CMK (cell line): Measurements from ENCODE around the gene SCGB1C2.
"Not testable (repeated sequence)": the region's sequence is repeated elsewhere in the genome, so short reads cannot be mapped to it uniquely, and the experiment has no call there.

ENCODE experiments used
- DNase-seq: peaks from one replicate; pipeline ENCODE4 v3.0.0-alpha.2; 2010; ENCODE audit warnings: low read depth

The SCGB1C2 gene

GRCh38 chr17:149231-149630 lies 11.9 kb downstream of the SCGB1C2 start:
- DNase-seq: no peak

GRCh38 chr17:149897-150584 lies 12.7 kb downstream of the SCGB1C2 start:
- DNase-seq: no peak

- no peak for DNase-seq
These were observed 13.6 kb downstream of the SCGB1C2 start for GRCh38 chr17:151004-151403.

GRCh38 chr17:151886-152859 lies 14.8 kb downstream of the SCGB1C2 start:
- no peak for DNase-seq

- DNase-seq: no peak
These were observed 15.6 kb downstream of the SCGB1C2 start for GRCh38 chr17:152860-153420.

GRCh38 chr17:153851-154250 lies 16.5 kb downstream of the SCGB1C2 start:
- no peak for DNase-seq

- DNase-seq: no peak
These were observed 18.2 kb downstream of the SCGB1C2 start for GRCh38 chr17:155576-155975.

GRCh38 chr17:156094-156621 lies 18.8 kb downstream of the SCGB1C2 start:
- DNase-seq: no peak

- DNase-seq: no peak
These were observed 19.6 kb downstream of the SCGB1C2 start for GRCh38 chr17:156946-157345.

- no peak for DNase-seq
These were observed 20.5 kb downstream of the SCGB1C2 start for GRCh38 chr17:157901-158300.

GRCh38 chr17:158379-158778 lies 21.0 kb downstream of the SCGB1C2 start:
- DNase-seq: no peak

- DNase-seq: no peak
These were observed 22.2 kb downstream of the SCGB1C2 start for GRCh38 chr17:159609-160008.

- no peak for DNase-seq
These were observed 23.0 kb downstream of the SCGB1C2 start for GRCh38 chr17:160336-160735.

GRCh38 chr17:161481-161880 lies 24.1 kb downstream of the SCGB1C2 start:
- DNase-seq: no peak

GRCh38 chr17:162689-163088 lies 25.3 kb downstream of the SCGB1C2 start:
- DNase-seq: no peak

GRCh38 chr17:163514-164098 lies 26.2 kb downstream of the SCGB1C2 start:
- DNase-seq: no peak

GRCh38 chr17:164303-165235 lies 27.2 kb downstream of the SCGB1C2 start:
- DNase-seq: peak; percentile 8

- DNase-seq: no peak
These were observed 28.6 kb downstream of the SCGB1C2 start for GRCh38 chr17:165939-166338.

- not testable (repeated sequence) for DNase-seq
These were observed 31.2 kb downstream of the SCGB1C2 start for GRCh38 chr17:168614-169013.

- DNase-seq: no peak
These were observed 32.8 kb downstream of the SCGB1C2 start for GRCh38 chr17:170130-170670.

GRCh38 chr17:171871-172270 lies 34.5 kb downstream of the SCGB1C2 start:
- no peak for DNase-seq
